Measurements from ENCODE around the gene TIMM10B.

TIMM10B gene

GRCh38 chr11:6526411-6527135, 45.3 kb downstream of the TIMM10B start:
- H3K27ac ChIP-seq (ENCODE audit: low read length): no peak overlapping the region
- H3K4me1 ChIP-seq (ENCODE audit: insufficient read depth, low read length): no peaks in the 10 kb centered on the region
- no peak overlapping the region for H3K4me3 ChIP-seq (ENCODE audit: low read length)
- H3K9me3 ChIP-seq (ENCODE audit: insufficient read depth, low read depth, low read length): no peaks in the 10 kb centered on the region
- H3K27me3 ChIP-seq (ENCODE audit: insufficient read depth, low read length): no peaks in the 10 kb centered on the region
- H3K36me3 ChIP-seq (ENCODE audit: insufficient read depth, low read depth, low read length): no peaks in the 10 kb centered on the region
- no peak overlapping the region for H3K9ac ChIP-seq (ENCODE audit: low read depth, low read length)

GRCh38 chr11:6529266-6529665, 48.0 kb downstream of the TIMM10B start:
- Histone ChIP-seq H3K9me3 (ENCODE audit: insufficient read depth, low read depth, low read length) (no peaks in the 10 kb centered on the region), H3K27me3 (ENCODE audit: insufficient read depth, low read length) (no peaks in the 10 kb centered on the region), H3K9ac (ENCODE audit: low read depth, low read length) (no peak overlapping the region), H3K4me3 (ENCODE audit: low read length) (no peak overlapping the region), H3K4me1 (ENCODE audit: insufficient read depth, low read length) (no peaks in the 10 kb centered on the region), H3K27ac (ENCODE audit: low read length) (no peak overlapping the region), H3K36me3 (ENCODE audit: insufficient read depth, low read depth, low read length) (no peaks in the 10 kb centered on the region)

GRCh38 chr11:6530848-6531247, 49.5 kb downstream of the TIMM10B start:
- H3K4me1 ChIP-seq (ENCODE audit: insufficient read depth, low read length): no peaks in the 10 kb centered on the region
- H3K27me3 ChIP-seq (ENCODE audit: insufficient read depth, low read length): no peaks in the 10 kb centered on the region
- H3K9ac ChIP-seq (ENCODE audit: low read depth, low read length): no peak overlapping the region

GRCh38 chr11:6531267-6531752, 50.0 kb downstream of the TIMM10B start:
- no peaks in the 10 kb centered on the region for H3K27me3 ChIP-seq (ENCODE audit: insufficient read depth, low read length)
- H3K4me1 ChIP-seq (ENCODE audit: insufficient read depth, low read length): no peaks in the 10 kb centered on the region
- no peaks in the 10 kb centered on the region for H3K36me3 ChIP-seq (ENCODE audit: insufficient read depth, low read depth, low read length)
- H3K27ac ChIP-seq (ENCODE audit: low read length): no peak overlapping the region
- no peak overlapping the region for H3K4me3 ChIP-seq (ENCODE audit: low read length)
- H3K9ac ChIP-seq (ENCODE audit: low read depth, low read length): no peak overlapping the region
- no peaks in the 10 kb centered on the region for H3K9me3 ChIP-seq (ENCODE audit: insufficient read depth, low read depth, low read length)

More at GRCh38 chr11:6530848-6531247, 49.5 kb downstream of the TIMM10B start:
- Histone ChIP-seq H3K36me3 (ENCODE audit: insufficient read depth, low read depth, low read length) (no peaks in the 10 kb centered on the region), H3K27ac (ENCODE audit: low read length) (no peak overlapping the region), H3K9me3 (ENCODE audit: insufficient read depth, low read depth, low read length) (no peaks in the 10 kb centered on the region), H3K4me3 (ENCODE audit: low read length) (no peak overlapping the region)

All from iPS-20b (cell line).